H1 (cell line): ENCODE data around the gene AVPR2. TPM values are rescaled to one million over a fixed set of nuclear protein-coding genes. Genes with fewer than 3 reads are reported as not detected.

Experiments
- CTCF ChIA-PET: fragments of 300-600 bp; sonication (Branson Sonifier 250); formaldehyde crosslinking; loops from one replicate; lab custom pipeline; 2021; ENCODE audit not compliant: partially characterized antibody; lab: Charles Lee
- POLR2A ChIA-PET: fragments of 300-600 bp; sonication (Branson Sonifier 250); formaldehyde crosslinking; loops from one replicate; lab custom pipeline; 2021; ENCODE audit warnings: inconsistent platforms; ENCODE audit not compliant: partially characterized antibody; lab: Charles Lee
- DNase-seq, 2 experiments: peaks; one replicate each; pipeline versions ENCODE4 v3.0.0 to v3.0.0-alpha.2; 2010 to 2022; ENCODE audit warnings: low spot score in 2 of 2, low read depth in 1 of 2, mixed read lengths in 1 of 2
- FAIRE-seq: peaks from 2 replicates; lab custom pipeline; 2011; peaks lifted over from hg19 to GRCh38; lab: Jason Lieb, UNC
- H2AFZ ChIP-seq: 2 replicates; pipeline ENCODE4 v1.8.1; 2012; ENCODE audit warnings: low read length, inconsistent platforms
- H2AK5ac ChIP-seq: 2 replicates; pipeline ENCODE4 v1.6.1; 2013; ENCODE audit warnings: low read depth, low read length
- H2BK120ac ChIP-seq: replicated peaks from 2 replicates; pipeline ENCODE3; 2013; ENCODE audit warnings: low read depth, low read length, inconsistent platforms
- H2BK12ac ChIP-seq: 2 replicates; pipeline ENCODE4 v1.6.1; 2013; ENCODE audit warnings: low read depth, low read length
- H2BK15ac ChIP-seq: 2 replicates; pipeline ENCODE4 v1.6.1; 2013; ENCODE audit warnings: low read length
- H2BK20ac ChIP-seq: 2 replicates; pipeline ENCODE4 v1.6.1; 2013; ENCODE audit warnings: low read length
- H2BK5ac ChIP-seq: 2 replicates; pipeline ENCODE4 v1.6.1; 2013; ENCODE audit warnings: low read depth, low read length
- H3K14ac ChIP-seq: 2 replicates; pipeline ENCODE4 v1.6.1; 2013; ENCODE audit warnings: inconsistent platforms; ENCODE audit not compliant: insufficient read length
- H3K18ac ChIP-seq: 2 replicates; pipeline ENCODE4 v1.6.1; 2013; ENCODE audit warnings: low read length; ENCODE audit errors: extremely low read depth
- H3K23ac ChIP-seq: 2 replicates; pipeline ENCODE4 v1.6.1; 2013; ENCODE audit warnings: inconsistent platforms; ENCODE audit not compliant: insufficient read length
- H3K23me2 ChIP-seq: 2 replicates; pipeline ENCODE4 v1.6.1; 2013; ENCODE audit warnings: low read depth, low read length
- H3K27ac ChIP-seq: 2 replicates; pipeline ENCODE4 v1.6.1; 2011; ENCODE audit warnings: low read depth, low read length, inconsistent platforms
- H3K27me3 ChIP-seq, 4 experiments: replicated peaks in 1 of 4; 1 replicate in 1 of 4; 2 replicates in 3 of 4; pipeline versions ENCODE4 v1.6.1 to v1.8.1; 2011 to 2013; ENCODE audit warnings: low read length in 3 of 4, mild to moderate bottlenecking in 3 of 4, inconsistent platforms in 2 of 4, mixed read lengths in 2 of 4, moderate library complexity in 1 of 4; ENCODE audit not compliant: control insufficient read depth in 3 of 4, insufficient read depth in 3 of 4; ENCODE audit errors: extremely low read depth in 1 of 4
- H3K36me3 ChIP-seq, 4 experiments: 2 replicates each; pipeline versions ENCODE4 v1.6.1 to v1.8.1; 2011 to 2013; ENCODE audit warnings: mild to moderate bottlenecking in 4 of 4, low read length in 3 of 4, moderate library complexity in 2 of 4, control low read depth in 1 of 4, inconsistent platforms in 1 of 4; ENCODE audit not compliant: insufficient read depth in 4 of 4, control insufficient read depth in 2 of 4
- H3K4ac ChIP-seq: replicated peaks from 2 replicates; pipeline ENCODE3; 2013; ENCODE audit warnings: low read length, low read depth, mixed read lengths, inconsistent platforms; ENCODE audit not compliant: insufficient read length
- H3K4me1 ChIP-seq, 4 experiments: replicated peaks in 1 of 4; 1 replicate in 1 of 4; 2 replicates in 3 of 4; pipeline versions ENCODE4 v1.6.1 to v1.8.1; 2011 to 2013; ENCODE audit warnings: low read length in 3 of 4, inconsistent platforms in 2 of 4, mixed read lengths in 1 of 4; ENCODE audit not compliant: insufficient read depth in 4 of 4, control insufficient read depth in 3 of 4
- H3K4me2 ChIP-seq, 2 experiments: 2 replicates each; pipeline versions ENCODE4 v1.6.1 to v1.8.1; 2011 to 2013; ENCODE audit warnings: low read depth in 2 of 2, low read length in 2 of 2, control low read depth in 1 of 2, inconsistent platforms in 1 of 2, mild to moderate bottlenecking in 1 of 2; ENCODE audit not compliant: insufficient read depth in 1 of 2
- H3K4me3 ChIP-seq, 4 experiments: fragments of 200-600, 300-600 bp in 1 of 4; sonication (generic), shearing (Covaris generic), sonication (Bioruptor Twin) in 1 of 4; 2 replicates each; pipeline versions ENCODE4 v1.5.1 to v1.8.1; 2011 to 2016; ENCODE audit warnings: low read length in 4 of 4, low read depth in 3 of 4, control low read depth in 2 of 4, inconsistent platforms in 2 of 4, mild to moderate bottlenecking in 2 of 4, mixed read lengths in 1 of 4, moderate library complexity in 1 of 4; ENCODE audit not compliant: insufficient read depth in 2 of 4; ENCODE audit errors: extremely low read depth in 1 of 4
- H3K56ac ChIP-seq: replicated peaks from 2 replicates; pipeline ENCODE3; 2013; ENCODE audit warnings: low read depth, mild to moderate bottlenecking, mixed read lengths, low read length, inconsistent platforms; ENCODE audit not compliant: insufficient read length
- H3K79me1 ChIP-seq: 2 replicates; pipeline ENCODE4 v1.6.1; 2013; ENCODE audit warnings: low read depth, low read length, control low read depth
- H3K79me2 ChIP-seq, 2 experiments: 2 replicates each; pipeline versions ENCODE4 v1.6.1 to v1.8.1; 2012 to 2013; ENCODE audit warnings: low read length in 2 of 2, mild to moderate bottlenecking in 2 of 2, inconsistent platforms in 1 of 2; ENCODE audit not compliant: insufficient read depth in 2 of 2, control insufficient read depth in 1 of 2
- H3K9ac ChIP-seq, 4 experiments: replicated peaks in 1 of 4; 1 replicate in 1 of 4; 2 replicates in 3 of 4; pipeline versions ENCODE4 v1.6.1 to v1.8.1; 2011 to 2013; ENCODE audit warnings: low read depth in 3 of 4, low read length in 3 of 4, control low read depth in 2 of 4, mild to moderate bottlenecking in 2 of 4, moderate library complexity in 2 of 4, inconsistent platforms in 1 of 4; ENCODE audit errors: extremely low read depth in 1 of 4
- H3K9me3 ChIP-seq, 2 experiments: 2 replicates each; pipeline versions ENCODE4 v1.6.1 to v1.8.1; 2012 to 2013; ENCODE audit warnings: mild to moderate bottlenecking in 2 of 2, moderate library complexity in 2 of 2, control low read depth in 1 of 2, inconsistent platforms in 1 of 2, low read depth in 1 of 2, low read length in 1 of 2, mixed read lengths in 1 of 2; ENCODE audit not compliant: insufficient read depth in 2 of 2
- H4K20me1 ChIP-seq, 2 experiments: replicated peaks in 1 of 2; 2 replicates each; pipeline versions ENCODE3 to v1.8.1; 2011 to 2013; ENCODE audit warnings: inconsistent platforms in 2 of 2, low read length in 2 of 2, mild to moderate bottlenecking in 1 of 2; ENCODE audit not compliant: insufficient read depth in 2 of 2, control insufficient read depth in 1 of 2
- H4K5ac ChIP-seq: 2 replicates; pipeline ENCODE4 v1.6.1; 2013; ENCODE audit warnings: low read length, low read depth, mixed read lengths, inconsistent platforms; ENCODE audit not compliant: insufficient read length
- H4K8ac ChIP-seq: 2 replicates; pipeline ENCODE4 v1.8.0; 2013; ENCODE audit warnings: mild to moderate bottlenecking, moderate library complexity, low read length, inconsistent platforms; ENCODE audit not compliant: insufficient read depth; ENCODE audit errors: extremely low read depth
- H4K91ac ChIP-seq: replicated peaks from 2 replicates; pipeline ENCODE3; 2013; ENCODE audit warnings: low read length, mixed read lengths, inconsistent platforms; ENCODE audit not compliant: insufficient read length
- NANOG ChIP-seq: IDR thresholded peaks from 2 replicates; pipeline ENCODE4 v1.6.1; 2011; ENCODE audit warnings: low read length, low read depth, mild to moderate bottlenecking, inconsistent platforms; ENCODE audit not compliant: insufficient read depth, poor library complexity, severe bottlenecking
- WGBS, 2 experiments: shearing (Covaris generic) in 1 of 2; methylation state at CpG; one replicate each; pipeline versions ENCODE4 v1.1.6 to v1.1.7; 2013 to 2015; ENCODE audit warnings: low lambda C conversion rate in 2 of 2, mixed read lengths in 2 of 2, inconsistent platforms in 1 of 2, low coverage in 1 of 2, missing lambda C conversion rate in 1 of 2; ENCODE audit not compliant: insufficient replicate concordance in 2 of 2, insufficient coverage in 1 of 2, insufficient read length in 1 of 2; ENCODE audit errors: extremely low coverage in 1 of 2, missing lambda C conversion rate in 1 of 2; 5-methylcytosine and 5-hydroxymethylcytosine counted together
- polyA plus RNA-seq, 7 experiments: library from polyadenylated mRNA; depleted of rRNA in 3 of 7; stranded (reverse) in 5 of 7; unstranded in 2 of 7; fragments of >200 nt in 5 of 7; fragments of 200-250 nt in 2 of 7; gene quantifications; 1 replicate in 5 of 7; 2 replicates in 1 of 7; 4 replicates in 1 of 7; pipeline versions ENCODE4 v1.2.1 to v1.2.3, GENCODE V29; 2011 to 2013; ENCODE audit warnings: missing spikeins in 2 of 7, mixed read lengths in 2 of 7
- total RNA-seq: library from RNA; stranded (reverse); fragmentation: NEBNext Ultra II Directional; extraction: Animal tissue kit (Norgen Biotek cat#: 25700); gene quantifications from 2 replicates; pipeline ENCODE4 v1.2.1, GENCODE V29; 2021
- TF ChIP-seq, protein P1 (sequence below), 3 experiments: IDR thresholded peaks; 1 replicate in 2 of 3; 2 replicates in 1 of 3; pipeline versions ENCODE4 v1.5.1 to v1.6.1; 2011; ENCODE audit warnings: low read length in 3 of 3, mild to moderate bottlenecking in 3 of 3, inconsistent platforms in 2 of 3, low read depth in 1 of 3, moderate library complexity in 1 of 3; ENCODE audit not compliant: insufficient read depth in 1 of 3; ENCODE audit errors: control extremely low read depth in 1 of 3

The AVPR2 gene
- total and polyA plus RNA-seq, 2 of the 8 experiments (the other 6 are each of a cell fraction or from before 2014, with no cell fraction given) = 0.09 TPM; not detected in 1

DNA sequence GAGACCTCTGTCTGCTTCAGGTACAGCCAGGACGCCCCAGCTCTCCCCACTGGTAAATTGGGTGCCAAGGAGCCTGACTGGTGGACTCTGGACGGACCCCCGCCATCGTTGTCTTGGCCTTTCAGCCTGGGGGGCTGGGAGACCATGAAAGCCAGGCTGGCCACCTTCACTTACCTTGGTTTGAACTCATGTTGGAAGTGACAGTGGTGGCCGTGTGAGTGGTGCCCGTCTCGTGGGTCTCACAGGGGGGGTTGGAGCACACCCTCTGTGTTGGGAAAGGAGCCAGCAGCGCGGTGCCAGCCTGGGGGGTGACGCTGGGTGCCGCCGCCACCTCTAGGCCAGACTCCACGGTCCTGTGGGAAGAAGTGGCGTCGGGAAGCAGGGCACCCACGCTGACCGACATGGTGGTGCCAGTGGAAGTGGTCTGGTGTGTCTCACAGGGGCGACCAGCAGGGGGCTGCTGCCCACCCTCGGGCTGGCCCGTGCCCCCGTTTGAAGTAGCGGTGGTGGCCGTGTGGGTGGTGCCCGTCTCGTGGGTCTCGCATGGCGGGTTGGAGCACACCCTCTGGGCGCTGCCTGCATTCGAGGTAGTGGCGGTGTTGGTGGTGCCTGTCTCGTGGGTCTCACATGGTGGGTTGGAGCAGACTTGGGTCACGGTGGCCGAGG is 49.6 kb downstream of the AVPR2 start:
- Histone ChIP-seq H4K91ac (no peak overlapping the region), H2BK120ac (no peak overlapping the region), H3K23ac (no peak overlapping the region), H2BK15ac (no peak overlapping the region), H3K9ac (no peak overlapping the region), H4K5ac (no peak overlapping the region), H2BK20ac (no peak overlapping the region), H2BK5ac (no peak overlapping the region), H3K79me2 (no peaks in the 10 kb centered on the region), H3K27ac (no peak overlapping the region), H3K4me3 (no peak overlapping the region), H3K23me2 (no peaks in the 10 kb centered on the region), H3K14ac (no peak overlapping the region), H2BK12ac (no peak overlapping the region), H3K4me1 (peaks cover 0 to 5% (median 0%) of the 10 kb centered on the region in 4 experiments; a peak in 1 of 7 replicates), H3K9me3 (no peaks in the 10 kb centered on the region), H2AFZ (no peak overlapping the region), H2AK5ac (no peak overlapping the region), H3K4me2 (no peak overlapping the region), H3K4ac (no peak overlapping the region), H3K79me1 (no peaks in the 10 kb centered on the region), H4K8ac (0 out of 2 replicates have a peak overlapping the region, but pooled peaks have one; percentile 5), H3K36me3 (peaks cover 29 to 90% (median 59%) of the 10 kb centered on the region in 4 experiments; a peak in 7 of 8 replicates), H3K27me3 (no peaks in the 10 kb centered on the region), H3K18ac (no peak overlapping the region), H3K56ac (no peak overlapping the region), H4K20me1 (peaks cover 2 to 6% of the 10 kb centered on the region in 2 experiments)
- 97% methylated on average over 21 of the region's 33 CpGs; no CpG with 5 or more reads in 1 of the 2 experiments for WGBS, 2 experiments
- POLR2A ChIA-PET = interaction anchor here (1.0 to 1.4 kb wide), 2 partner anchors 17 to 19 kb away, joined by 3 read pairs; partner anchors contain the start of genes HCFC1 and TMEM187
- TF ChIP-seq, protein P1, sequence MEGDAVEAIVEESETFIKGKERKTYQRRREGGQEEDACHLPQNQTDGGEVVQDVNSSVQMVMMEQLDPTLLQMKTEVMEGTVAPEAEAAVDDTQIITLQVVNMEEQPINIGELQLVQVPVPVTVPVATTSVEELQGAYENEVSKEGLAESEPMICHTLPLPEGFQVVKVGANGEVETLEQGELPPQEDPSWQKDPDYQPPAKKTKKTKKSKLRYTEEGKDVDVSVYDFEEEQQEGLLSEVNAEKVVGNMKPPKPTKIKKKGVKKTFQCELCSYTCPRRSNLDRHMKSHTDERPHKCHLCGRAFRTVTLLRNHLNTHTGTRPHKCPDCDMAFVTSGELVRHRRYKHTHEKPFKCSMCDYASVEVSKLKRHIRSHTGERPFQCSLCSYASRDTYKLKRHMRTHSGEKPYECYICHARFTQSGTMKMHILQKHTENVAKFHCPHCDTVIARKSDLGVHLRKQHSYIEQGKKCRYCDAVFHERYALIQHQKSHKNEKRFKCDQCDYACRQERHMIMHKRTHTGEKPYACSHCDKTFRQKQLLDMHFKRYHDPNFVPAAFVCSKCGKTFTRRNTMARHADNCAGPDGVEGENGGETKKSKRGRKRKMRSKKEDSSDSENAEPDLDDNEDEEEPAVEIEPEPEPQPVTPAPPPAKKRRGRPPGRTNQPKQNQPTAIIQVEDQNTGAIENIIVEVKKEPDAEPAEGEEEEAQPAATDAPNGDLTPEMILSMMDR (IDR thresholded peaks at IDR 0.05; ENCODE audit: control extremely low read depth in 1 of 3, insufficient read depth in 1 of 3, low read depth in 1 of 3, low read length in 3 of 3) = peak in 1 of 3 experiments; percentile 2; a peak in 1 of 4 replicates
- TF ChIP-seq NANOG = no peak
- no peak for DNase-seq
- CTCF ChIA-PET = interaction anchor here (0.6 to 11.1 kb wide), 5 partner anchors 9 to 111 kb away, joined by 3 to 272 read pairs (median 3); partner anchors contain the start of genes ARHGAP4 and NAA10
- FAIRE-seq = no peak
